Right lobe of liver (tissue), 4 donors: ENCODE data around the gene SINHCAF.

Source experiments
- POLR2A ChIP-seq: fragments of 450-650 bp; IDR thresholded peaks from one replicate; pipeline ENCODE4 v1.6.1; 2017; ENCODE audit warnings: antibody characterized with exemption, mild to moderate bottlenecking
- TF ChIP-seq, protein P1 (sequence below), 4 donors: fragments of 200-600 bp in 3 of 4; fragments of 450-650 bp in 1 of 4; IDR thresholded peaks; one replicate each; pipeline versions ENCODE4 v1.5.1 to v1.8.0; 2016 to 2022; ENCODE audit warnings: antibody characterized with exemption in 4 of 4, mild to moderate bottlenecking in 2 of 4
- donor health status: DM: no; HTN: no; CAD: no.
- donor health status: DM: no; HTN: no; CAD: no.
- donor health status: DM: no; HTN: yes; CAD: no.

DNA sequence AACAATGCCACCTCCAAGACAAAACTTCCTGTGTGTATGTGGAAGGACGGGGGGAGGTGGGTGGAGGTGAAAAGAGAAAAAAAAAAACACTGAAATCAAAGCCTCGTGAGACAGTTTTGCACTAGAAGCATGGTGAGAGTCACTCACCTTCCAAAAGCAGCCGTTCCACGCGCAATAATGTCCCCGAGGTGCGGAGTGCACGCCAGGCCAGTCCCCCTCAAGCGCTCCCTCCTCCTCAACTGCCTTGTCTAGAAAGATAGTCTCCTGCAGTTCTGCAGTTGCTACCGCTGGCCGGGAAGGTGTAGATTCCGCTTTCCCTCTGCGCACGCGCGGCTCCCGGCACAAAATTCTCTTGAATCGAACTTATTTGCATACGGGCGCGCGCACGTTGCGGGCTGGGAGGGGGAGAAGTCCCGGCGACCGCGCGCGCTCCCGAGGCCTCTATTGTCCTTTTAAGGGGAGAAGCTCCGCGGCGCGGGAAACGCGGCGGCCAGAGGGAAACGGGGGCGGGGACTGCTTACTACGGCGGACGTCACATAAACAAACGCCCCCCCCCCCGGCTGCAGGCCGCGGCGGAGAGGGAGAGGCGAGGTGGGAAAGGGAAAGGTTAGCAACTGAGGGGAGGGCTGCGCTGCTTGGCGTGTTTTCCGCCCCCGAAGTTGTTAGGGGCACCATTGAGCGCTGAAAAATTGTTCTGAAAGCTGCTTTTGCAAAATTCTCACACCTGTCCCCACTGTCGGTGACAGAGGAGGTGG, at the start of gene SINHCAF:
- TF ChIP-seq, protein P1, sequence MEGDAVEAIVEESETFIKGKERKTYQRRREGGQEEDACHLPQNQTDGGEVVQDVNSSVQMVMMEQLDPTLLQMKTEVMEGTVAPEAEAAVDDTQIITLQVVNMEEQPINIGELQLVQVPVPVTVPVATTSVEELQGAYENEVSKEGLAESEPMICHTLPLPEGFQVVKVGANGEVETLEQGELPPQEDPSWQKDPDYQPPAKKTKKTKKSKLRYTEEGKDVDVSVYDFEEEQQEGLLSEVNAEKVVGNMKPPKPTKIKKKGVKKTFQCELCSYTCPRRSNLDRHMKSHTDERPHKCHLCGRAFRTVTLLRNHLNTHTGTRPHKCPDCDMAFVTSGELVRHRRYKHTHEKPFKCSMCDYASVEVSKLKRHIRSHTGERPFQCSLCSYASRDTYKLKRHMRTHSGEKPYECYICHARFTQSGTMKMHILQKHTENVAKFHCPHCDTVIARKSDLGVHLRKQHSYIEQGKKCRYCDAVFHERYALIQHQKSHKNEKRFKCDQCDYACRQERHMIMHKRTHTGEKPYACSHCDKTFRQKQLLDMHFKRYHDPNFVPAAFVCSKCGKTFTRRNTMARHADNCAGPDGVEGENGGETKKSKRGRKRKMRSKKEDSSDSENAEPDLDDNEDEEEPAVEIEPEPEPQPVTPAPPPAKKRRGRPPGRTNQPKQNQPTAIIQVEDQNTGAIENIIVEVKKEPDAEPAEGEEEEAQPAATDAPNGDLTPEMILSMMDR (IDR thresholded peaks at IDR 0.05), result no peak
- peak; percentile 94 for TF ChIP-seq POLR2A
